Stimulated activated CD4-positive, alpha-beta T cell treated with anti-CD3 and anti-CD28 coated beads, Interleukin-4, amount 100 ng/mL, for 24 hours (primary cell): Measurements from ENCODE around the gene IGF2.

ENCODE experiments used
- DNase-seq: peaks from one replicate; pipeline ENCODE4 v3.0.0-alpha.2; 2020

Gene IGF2

GRCh38 chr11:2102132-2102882, 36.9 kb downstream of the IGF2 start:
- no peak for DNase-seq

- DNase-seq, result no peak
Measured at GRCh38 chr11:2101171-2101675, 38.0 kb downstream of the IGF2 start.

GRCh38 chr11:2100361-2101170, 38.6 kb downstream of the IGF2 start:
- no peak for DNase-seq

- DNase-seq, result no peak
Measured at GRCh38 chr11:2099516-2100349, 39.5 kb downstream of the IGF2 start.

- DNase-seq, result no peak
Measured at GRCh38 chr11:2098691-2099515, 40.3 kb downstream of the IGF2 start.

- no peak for DNase-seq
Measured at GRCh38 chr11:2097998-2098690, 41.0 kb downstream of the IGF2 start.

GRCh38 chr11:2097356-2097997, 41.7 kb downstream of the IGF2 start:
- no peak for DNase-seq

- DNase-seq, result no peak
Measured at GRCh38 chr11:2096919-2097301, 42.3 kb downstream of the IGF2 start.

- DNase-seq, result no peak
Measured at GRCh38 chr11:2096011-2096918, 42.9 kb downstream of the IGF2 start.

GRCh38 chr11:2095542-2095941, 43.6 kb downstream of the IGF2 start:
- DNase-seq, result no peak

- DNase-seq, result no peak
Measured at GRCh38 chr11:2095198-2095520, 44.0 kb downstream of the IGF2 start.

GRCh38 chr11:2094354-2095197, 44.6 kb downstream of the IGF2 start:
- DNase-seq, result no peak

- no peak for DNase-seq
Measured at GRCh38 chr11:2093575-2094353, 45.4 kb downstream of the IGF2 start.

- DNase-seq, result peak; percentile 42
Measured at GRCh38 chr11:2092956-2093412, 46.2 kb downstream of the IGF2 start.

- DNase-seq, result no peak
Measured at GRCh38 chr11:2092464-2092910, 46.7 kb downstream of the IGF2 start.

GRCh38 chr11:2091786-2092463, 47.3 kb downstream of the IGF2 start:
- DNase-seq, result no peak

GRCh38 chr11:2091112-2091746, 48.0 kb downstream of the IGF2 start:
- no peak for DNase-seq
